ENCODE measurements around the gene PPM1N. TPM values are rescaled to one million over a fixed set of nuclear protein-coding genes. Genes with fewer than 3 reads are reported as not detected.

PPM1N gene
- total and polyA plus RNA-seq, 2 of the 13 experiments (the other 11 are each of a cell fraction or from before 2014, with no cell fraction given), result 0.31 to 1.8 TPM

DNA sequence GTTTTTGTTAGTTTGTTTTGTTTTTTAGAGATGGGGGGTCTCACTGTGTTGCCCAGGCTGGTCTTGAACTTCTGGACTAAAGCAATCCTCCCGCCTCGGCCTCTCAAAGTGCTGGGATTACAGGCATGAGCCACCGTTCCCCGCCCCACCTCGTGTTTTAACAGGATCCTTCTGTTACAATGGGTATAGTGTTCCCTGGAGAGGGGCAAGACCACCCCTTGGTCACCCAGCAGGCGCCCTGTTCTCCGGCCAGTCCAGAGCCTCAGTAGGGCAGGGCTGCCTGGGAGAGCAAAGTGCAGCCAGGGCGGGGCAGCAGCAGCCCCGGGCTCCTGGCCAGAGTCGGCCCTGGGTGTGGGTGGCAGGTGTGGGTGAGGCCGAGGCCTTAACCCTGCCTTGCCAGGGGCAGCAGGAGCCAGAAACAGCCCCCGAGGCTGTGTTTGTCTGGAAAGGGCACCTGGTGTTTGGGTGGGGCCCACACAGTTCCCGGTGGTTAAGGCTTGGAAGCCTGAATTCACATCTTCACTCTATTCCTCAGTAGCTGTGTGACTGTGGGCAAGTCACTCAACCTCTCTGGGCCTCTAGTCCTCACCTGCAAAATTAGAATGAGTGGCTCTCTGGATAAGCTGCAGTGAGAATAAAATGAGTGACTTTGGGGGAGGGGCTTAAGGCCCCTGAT lies 16.3 kb downstream of the PPM1N start (continued):
- TF ChIP-seq CBX2 (IDR thresholded peaks at IDR 0.05; ENCODE audit: low read depth, low read length), result no peak
- no peak for TF ChIP-seq CBX2 (CRISPR knock-in tag; IDR thresholded peaks at IDR 0.05; ENCODE audit: low read depth)
- no peak for TF ChIP-seq JUND (CRISPR knock-in tag; IDR thresholded peaks at IDR 0.05)
- no peak for TF ChIP-seq TAF15 (IDR thresholded peaks at IDR 0.05; ENCODE audit: low read depth, low read length, poor library complexity, severe bottlenecking)
- TF ChIP-seq GFI1 (CRISPR knock-in tag; IDR thresholded peaks at IDR 0.05; ENCODE audit: borderline replicate concordance), result peak; percentile 61; the same call in 1 of the 2 replicates
- TF ChIP-seq, protein P1, sequence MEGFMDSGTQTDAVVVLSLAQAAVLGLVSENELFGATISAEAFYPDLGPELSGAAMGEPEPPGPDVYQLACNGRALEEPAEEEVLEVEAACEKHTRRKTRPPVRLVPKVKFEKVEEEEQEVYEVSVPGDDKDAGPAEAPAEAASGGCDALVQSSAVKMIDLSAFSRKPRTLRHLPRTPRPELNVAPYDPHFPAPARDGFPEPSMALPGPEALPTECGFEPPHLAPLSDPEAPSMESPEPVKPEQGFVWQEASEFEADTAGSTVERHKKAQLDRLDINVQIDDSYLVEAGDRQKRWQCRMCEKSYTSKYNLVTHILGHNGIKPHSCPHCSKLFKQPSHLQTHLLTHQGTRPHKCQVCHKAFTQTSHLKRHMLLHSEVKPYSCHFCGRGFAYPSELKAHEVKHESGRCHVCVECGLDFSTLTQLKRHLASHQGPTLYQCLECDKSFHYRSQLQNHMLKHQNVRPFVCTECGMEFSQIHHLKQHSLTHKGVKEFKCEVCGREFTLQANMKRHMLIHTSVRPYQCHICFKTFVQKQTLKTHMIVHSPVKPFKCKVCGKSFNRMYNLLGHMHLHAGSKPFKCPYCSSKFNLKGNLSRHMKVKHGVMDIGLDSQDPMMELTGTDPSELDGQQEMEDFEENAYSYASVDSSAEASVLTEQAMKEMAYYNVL (CRISPR knock-in tag; IDR thresholded peaks at IDR 0.05; ENCODE audit: borderline replicate concordance), result no peak
- no peak for TF ChIP-seq ESRRA (CRISPR knock-in tag; IDR thresholded peaks at IDR 0.05; ENCODE audit: low read depth)
- no peak for TF ChIP-seq SOX13 (IDR thresholded peaks at IDR 0.05)
- peak in 1 of 2 experiments; percentile 60; a peak in 1 of 4 replicates for TF ChIP-seq SOX13 (CRISPR knock-in tag; conservative IDR thresholded peaks at IDR 0.05 in 1 of 2, IDR thresholded peaks at IDR 0.05 in 1 of 2)
- TF ChIP-seq POLR2AphosphoS2 (IDR thresholded peaks at IDR 0.05; ENCODE audit: low read depth, low read length), result no peak
- TF ChIP-seq MEIS2 (CRISPR knock-in tag; IDR thresholded peaks at IDR 0.05), result no peak
- TF ChIP-seq DNMT3B (CRISPR knock-in tag; conservative IDR thresholded peaks at IDR 0.05), result no peak
- TF ChIP-seq ASH2L (IDR thresholded peaks at IDR 0.05; ENCODE audit: insufficient read length, low read depth, low read length), result no peak
- TF ChIP-seq ZNF747 (CRISPR knock-in tag; IDR thresholded peaks at IDR 0.05; ENCODE audit: borderline replicate concordance), result no peak; the same call in 1 of the 2 replicates
- peak; percentile 98 for TF ChIP-seq ZMYM2 (CRISPR knock-in tag; IDR thresholded peaks at IDR 0.05)
- no peak for TF ChIP-seq NR3C1 (CRISPR knock-in tag; IDR thresholded peaks at IDR 0.05)
- no peak for TF ChIP-seq CEBPB (IDR thresholded peaks at IDR 0.05; ENCODE audit: borderline replicate concordance, low read depth, low read length)
- TF ChIP-seq, protein P2, sequence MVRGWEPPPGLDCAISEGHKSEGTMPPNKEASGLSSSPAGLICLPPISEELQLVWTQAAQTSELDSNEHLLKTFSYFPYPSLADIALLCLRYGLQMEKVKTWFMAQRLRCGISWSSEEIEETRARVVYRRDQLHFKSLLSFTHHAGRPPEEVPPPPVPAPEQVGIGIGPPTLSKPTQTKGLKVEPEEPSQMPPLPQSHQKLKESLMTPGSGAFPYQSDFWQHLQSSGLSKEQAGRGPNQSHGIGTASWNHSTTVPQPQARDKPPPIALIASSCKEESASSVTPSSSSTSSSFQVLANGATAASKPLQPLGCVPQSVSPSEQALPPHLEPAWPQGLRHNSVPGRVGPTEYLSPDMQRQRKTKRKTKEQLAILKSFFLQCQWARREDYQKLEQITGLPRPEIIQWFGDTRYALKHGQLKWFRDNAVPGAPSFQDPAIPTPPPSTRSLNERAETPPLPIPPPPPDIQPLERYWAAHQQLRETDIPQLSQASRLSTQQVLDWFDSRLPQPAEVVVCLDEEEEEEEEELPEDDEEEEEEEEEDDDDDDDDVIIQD (CRISPR knock-in tag; IDR thresholded peaks at IDR 0.05; ENCODE audit: low read depth), result no peak; the same call in 1 of the 2 replicates
- TF ChIP-seq, protein P3, sequence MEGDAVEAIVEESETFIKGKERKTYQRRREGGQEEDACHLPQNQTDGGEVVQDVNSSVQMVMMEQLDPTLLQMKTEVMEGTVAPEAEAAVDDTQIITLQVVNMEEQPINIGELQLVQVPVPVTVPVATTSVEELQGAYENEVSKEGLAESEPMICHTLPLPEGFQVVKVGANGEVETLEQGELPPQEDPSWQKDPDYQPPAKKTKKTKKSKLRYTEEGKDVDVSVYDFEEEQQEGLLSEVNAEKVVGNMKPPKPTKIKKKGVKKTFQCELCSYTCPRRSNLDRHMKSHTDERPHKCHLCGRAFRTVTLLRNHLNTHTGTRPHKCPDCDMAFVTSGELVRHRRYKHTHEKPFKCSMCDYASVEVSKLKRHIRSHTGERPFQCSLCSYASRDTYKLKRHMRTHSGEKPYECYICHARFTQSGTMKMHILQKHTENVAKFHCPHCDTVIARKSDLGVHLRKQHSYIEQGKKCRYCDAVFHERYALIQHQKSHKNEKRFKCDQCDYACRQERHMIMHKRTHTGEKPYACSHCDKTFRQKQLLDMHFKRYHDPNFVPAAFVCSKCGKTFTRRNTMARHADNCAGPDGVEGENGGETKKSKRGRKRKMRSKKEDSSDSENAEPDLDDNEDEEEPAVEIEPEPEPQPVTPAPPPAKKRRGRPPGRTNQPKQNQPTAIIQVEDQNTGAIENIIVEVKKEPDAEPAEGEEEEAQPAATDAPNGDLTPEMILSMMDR (CRISPR knock-in tag; IDR thresholded peaks at IDR 0.05), result peak; percentile 24; the same call in 1 of the 2 replicates
- TF ChIP-seq, protein P4, sequence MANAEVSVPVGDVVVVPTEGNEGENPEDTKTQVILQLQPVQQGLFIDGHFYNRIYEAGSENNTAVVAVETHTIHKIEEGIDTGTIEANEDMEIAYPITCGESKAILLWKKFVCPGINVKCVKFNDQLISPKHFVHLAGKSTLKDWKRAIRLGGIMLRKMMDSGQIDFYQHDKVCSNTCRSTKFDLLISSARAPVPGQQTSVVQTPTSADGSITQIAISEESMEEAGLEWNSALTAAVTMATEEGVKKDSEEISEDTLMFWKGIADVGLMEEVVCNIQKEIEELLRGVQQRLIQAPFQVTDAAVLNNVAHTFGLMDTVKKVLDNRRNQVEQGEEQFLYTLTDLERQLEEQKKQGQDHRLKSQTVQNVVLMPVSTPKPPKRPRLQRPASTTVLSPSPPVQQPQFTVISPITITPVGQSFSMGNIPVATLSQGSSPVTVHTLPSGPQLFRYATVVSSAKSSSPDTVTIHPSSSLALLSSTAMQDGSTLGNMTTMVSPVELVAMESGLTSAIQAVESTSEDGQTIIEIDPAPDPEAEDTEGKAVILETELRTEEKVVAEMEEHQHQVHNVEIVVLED (CRISPR knock-in tag; IDR thresholded peaks at IDR 0.05; ENCODE audit: borderline replicate concordance), result peak; percentile 31; the same call in 1 of the 2 replicates
- no peak for TF ChIP-seq PLRG1 (conservative IDR thresholded peaks at IDR 0.05)
- TF ChIP-seq ATAD3A (CRISPR knock-in tag; IDR thresholded peaks at IDR 0.05), result no peak
- TF ChIP-seq ZNF549 (CRISPR knock-in tag; IDR thresholded peaks at IDR 0.05), result no peak
- TF ChIP-seq ZNF768 (CRISPR knock-in tag; IDR thresholded peaks at IDR 0.05), result peak; percentile 100
- TF ChIP-seq STAG1 (CRISPR knock-in tag; IDR thresholded peaks at IDR 0.05), result no peak
